ENCODE measurements around the gene ATP9B. TPM values are rescaled to one million over a fixed set of nuclear protein-coding genes. Genes with fewer than 3 reads are reported as not detected.
A peak's percentile ranks its signal among the peaks of the same experiment; 100 is the strongest.

Gene ATP9B
- total RNA-seq, 2 donors from 2014 or later = 29.1 to 38.1 TPM

GRCh38 chr18:79422022-79422782 is 353.0 kb downstream of the ATP9B start:
- H3K9me3 Mint-ChIP-seq = no peaks in the 10 kb centered on the region

DNA sequence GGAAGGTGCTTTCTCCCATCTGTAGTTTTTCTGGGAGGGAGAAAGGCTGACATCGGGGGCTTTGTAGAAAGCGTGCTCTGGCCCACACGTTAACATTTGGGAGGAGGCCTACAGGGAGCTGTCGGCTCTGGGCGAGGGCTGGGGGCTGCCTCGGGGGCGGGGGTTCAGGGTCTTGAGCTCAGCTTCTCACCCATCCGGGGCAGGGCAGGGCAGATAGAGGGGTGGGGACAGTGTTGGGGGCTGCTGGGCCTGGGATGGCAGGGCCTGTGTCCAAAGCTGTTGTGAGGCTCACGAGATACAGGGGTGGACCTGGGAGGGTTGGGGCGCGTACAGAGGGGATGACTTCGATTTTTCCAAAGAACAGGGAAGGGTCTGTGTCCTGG is 353.6 kb downstream of the ATP9B start:
- Histone ChIP-seq H3K4me3 (ENCODE audit: low read length) (no peak overlapping the region), H3K27me3 (ENCODE audit: control insufficient read depth, insufficient read depth, low read length, poor library complexity, severe bottlenecking) (no peaks in the 10 kb centered on the region), H3K27ac (ENCODE audit: low read depth, low read length) (no peak overlapping the region), H3K9ac (ENCODE audit: extremely low read depth, low read length, poor library complexity, severe bottlenecking) (no peak overlapping the region), H3K4me1 (ENCODE audit: control insufficient read depth, insufficient read depth, low read length) (no peaks in the 10 kb centered on the region), H3K36me3 (ENCODE audit: control insufficient read depth, insufficient read depth, low read length) (no peaks in the 10 kb centered on the region), H3K9me3 (ENCODE audit: control insufficient read depth, low read length) (no peaks in the 10 kb centered on the region)
- H3K27ac Mint-ChIP-seq = peak overlapping the region; percentile 26
- peaks cover 43% of the 10 kb centered on the region for H3K36me3 Mint-ChIP-seq (ENCODE audit: low read depth)
- no peaks in the 10 kb centered on the region for H3K27me3 Mint-ChIP-seq (ENCODE audit: insufficient read depth)
- 87 to 98% methylated on average over 7 to 12 of the region's 12 CpGs for WGBS, 2 experiments (ENCODE audit: insufficient coverage in 1 of 2, insufficient read length in 1 of 2)
- no peak for DNase-seq
- H3K4me3 Mint-ChIP-seq = no peak overlapping the region
- H3K4me1 Mint-ChIP-seq = no peaks in the 10 kb centered on the region
- TF ChIP-seq, protein P1, sequence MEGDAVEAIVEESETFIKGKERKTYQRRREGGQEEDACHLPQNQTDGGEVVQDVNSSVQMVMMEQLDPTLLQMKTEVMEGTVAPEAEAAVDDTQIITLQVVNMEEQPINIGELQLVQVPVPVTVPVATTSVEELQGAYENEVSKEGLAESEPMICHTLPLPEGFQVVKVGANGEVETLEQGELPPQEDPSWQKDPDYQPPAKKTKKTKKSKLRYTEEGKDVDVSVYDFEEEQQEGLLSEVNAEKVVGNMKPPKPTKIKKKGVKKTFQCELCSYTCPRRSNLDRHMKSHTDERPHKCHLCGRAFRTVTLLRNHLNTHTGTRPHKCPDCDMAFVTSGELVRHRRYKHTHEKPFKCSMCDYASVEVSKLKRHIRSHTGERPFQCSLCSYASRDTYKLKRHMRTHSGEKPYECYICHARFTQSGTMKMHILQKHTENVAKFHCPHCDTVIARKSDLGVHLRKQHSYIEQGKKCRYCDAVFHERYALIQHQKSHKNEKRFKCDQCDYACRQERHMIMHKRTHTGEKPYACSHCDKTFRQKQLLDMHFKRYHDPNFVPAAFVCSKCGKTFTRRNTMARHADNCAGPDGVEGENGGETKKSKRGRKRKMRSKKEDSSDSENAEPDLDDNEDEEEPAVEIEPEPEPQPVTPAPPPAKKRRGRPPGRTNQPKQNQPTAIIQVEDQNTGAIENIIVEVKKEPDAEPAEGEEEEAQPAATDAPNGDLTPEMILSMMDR (conservative IDR thresholded peaks at IDR 0.05) = no peak
- H3K9me3 Mint-ChIP-seq = no peaks in the 10 kb centered on the region

More at GRCh38 chr18:79422022-79422782, 353.0 kb downstream of the ATP9B start:
- no peak for DNase-seq
- Histone ChIP-seq H3K27ac (ENCODE audit: low read depth, low read length) (no peak overlapping the region), H3K4me1 (ENCODE audit: control insufficient read depth, insufficient read depth, low read length) (no peaks in the 10 kb centered on the region), H3K36me3 (ENCODE audit: control insufficient read depth, insufficient read depth, low read length) (no peaks in the 10 kb centered on the region), H3K9ac (ENCODE audit: extremely low read depth, low read length, poor library complexity, severe bottlenecking) (no peak overlapping the region), H3K4me3 (ENCODE audit: low read length) (no peak overlapping the region), H3K27me3 (ENCODE audit: control insufficient read depth, insufficient read depth, low read length, poor library complexity, severe bottlenecking) (no peaks in the 10 kb centered on the region), H3K9me3 (ENCODE audit: control insufficient read depth, low read length) (no peaks in the 10 kb centered on the region)
- no peaks in the 10 kb centered on the region for H3K27me3 Mint-ChIP-seq (ENCODE audit: insufficient read depth)
- peak overlapping the region; percentile 52 for H3K27ac Mint-ChIP-seq
- 91 to 93% methylated on average over 11 to 24 of the region's 24 CpGs for WGBS, 2 experiments (ENCODE audit: insufficient coverage in 1 of 2, insufficient read length in 1 of 2)
- H3K4me3 Mint-ChIP-seq = no peak overlapping the region
- peaks cover 43% of the 10 kb centered on the region for H3K36me3 Mint-ChIP-seq (ENCODE audit: low read depth)
- H3K4me1 Mint-ChIP-seq = no peaks in the 10 kb centered on the region
- TF ChIP-seq, protein P1 (conservative IDR thresholded peaks at IDR 0.05) = no peak

DNA sequence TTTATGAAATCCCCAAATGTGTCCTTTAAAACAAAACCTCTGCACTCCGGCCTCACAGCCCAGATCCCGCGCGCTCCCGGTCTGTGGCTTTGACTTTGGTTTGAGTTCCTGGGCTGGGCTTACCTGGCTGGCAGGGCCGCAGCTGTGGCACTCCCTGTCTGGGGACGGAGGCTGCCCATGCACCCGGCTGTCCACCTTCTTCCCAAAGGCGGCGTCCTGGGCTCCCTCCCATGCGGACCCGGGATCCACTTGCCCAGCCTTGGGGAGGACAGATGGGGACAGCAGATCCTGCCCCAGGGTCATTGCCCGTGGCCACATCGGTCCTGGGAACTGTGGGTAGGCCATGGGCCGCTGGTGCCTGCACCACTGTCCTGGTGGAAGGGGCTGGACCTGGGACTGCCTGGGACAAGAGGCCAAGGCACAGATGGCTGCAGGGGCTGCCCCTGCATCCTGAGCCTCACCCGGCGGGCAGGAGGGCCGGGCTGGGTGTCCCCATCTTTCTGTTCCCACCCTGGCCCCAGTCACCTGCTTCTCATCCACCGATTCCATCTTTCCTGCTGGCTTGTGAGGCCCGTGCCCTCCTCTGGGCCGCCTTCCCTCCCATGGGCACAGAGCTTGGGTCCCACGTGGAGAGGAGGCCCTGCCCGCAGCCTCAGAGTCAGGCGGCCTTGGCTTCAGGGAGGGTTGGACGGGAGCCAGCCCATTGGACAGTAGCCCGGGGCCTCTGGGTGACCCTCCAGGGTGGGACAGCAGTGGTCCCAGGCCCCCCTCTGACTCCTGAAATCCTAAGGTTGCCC is 354.2 kb downstream of the ATP9B start:
- Mint-ChIP-seq H3K27me3 (ENCODE audit: insufficient read depth) (no peaks in the 10 kb centered on the region), H3K4me1 (no peaks in the 10 kb centered on the region), H3K36me3 (ENCODE audit: low read depth) (peaks cover 43% of the 10 kb centered on the region), H3K9me3 (no peaks in the 10 kb centered on the region), H3K27ac (peak overlapping the region; percentile 26), H3K4me3 (no peak overlapping the region)
- H3K27me3 ChIP-seq (ENCODE audit: control insufficient read depth, insufficient read depth, low read length, poor library complexity, severe bottlenecking) = no peaks in the 10 kb centered on the region
- WGBS, 2 experiments (ENCODE audit: insufficient coverage in 1 of 2, insufficient read length in 1 of 2) = 95 to 98% methylated on average over 12 to 26 of the region's 26 CpGs
- DNase-seq = no peak
- H3K9me3 ChIP-seq (ENCODE audit: control insufficient read depth, low read length) = no peaks in the 10 kb centered on the region
- H3K4me3 ChIP-seq (ENCODE audit: low read length) = no peak overlapping the region
- H3K36me3 ChIP-seq (ENCODE audit: control insufficient read depth, insufficient read depth, low read length) = no peaks in the 10 kb centered on the region
- H3K4me1 ChIP-seq (ENCODE audit: control insufficient read depth, insufficient read depth, low read length) = no peaks in the 10 kb centered on the region
- TF ChIP-seq, protein P1 (conservative IDR thresholded peaks at IDR 0.05) = no peak
- H3K27ac ChIP-seq (ENCODE audit: low read depth, low read length) = no peak overlapping the region
- no peak overlapping the region for H3K9ac ChIP-seq (ENCODE audit: extremely low read depth, low read length, poor library complexity, severe bottlenecking)

Data from endodermal cell (in vitro differentiated cells).